Right cardiac atrium (tissue), 5 donors: ENCODE data around the gene C22orf23. TPM values are rescaled to one million over a fixed set of nuclear protein-coding genes. Genes with fewer than 3 reads are reported as not detected.
"Not testable (repeated sequence)": the region's sequence is repeated elsewhere in the genome, so short reads cannot be mapped to it uniquely, and the experiment has no call there.

Experiments used
- ATAC-seq, 2 donors: fragments of 200-7000 bp; cut with Tn5 transposase; one replicate each; pipeline versions ENCODE4 v1.8.0 to v1.9.1; 2020; ENCODE audit warnings: moderate library complexity in 2 of 2, mild to moderate bottlenecking in 1 of 2
- DNase-seq, 3 donors: peaks; one replicate each; pipeline ENCODE4 v3.0.0-alpha.2; 2020
- H3K27ac ChIP-seq: one replicate; pipeline ENCODE4 v1.5.1; 2013; ENCODE audit warnings: mild to moderate bottlenecking, low read length, control low read depth, moderate library complexity
- H3K27me3 ChIP-seq: one replicate; pipeline ENCODE4 v1.6.1; 2013; ENCODE audit not compliant: control insufficient read depth, insufficient read depth
- H3K4me1 ChIP-seq: one replicate; pipeline ENCODE4 v1.6.1; 2013; ENCODE audit warnings: low read length; ENCODE audit not compliant: control insufficient read depth, insufficient read depth
- H3K4me3 ChIP-seq: one replicate; pipeline ENCODE4 v1.5.1; 2013; ENCODE audit warnings: low read length, control low read depth
- H3K9me3 ChIP-seq: one replicate; pipeline ENCODE4 v1.6.1; 2013; ENCODE audit warnings: low read length; ENCODE audit not compliant: control insufficient read depth
- WGBS: extraction: QIAGEN DNeasy Blood & Tissue Kit; methylation state at CpG from one replicate; pipeline ENCODE4 v1.1.7; 2013; 5-methylcytosine and 5-hydroxymethylcytosine counted together
- intact Hi-C, 4 donors: fragments of 100-400 bp; cut with DNase I; formaldehyde crosslinking; loops; one replicate each; pipeline versions ENCODE4 v1.11.0 to v1.14.0; 2022 to 2023
- polyA plus RNA-seq: library from polyadenylated mRNA; stranded (reverse); fragments of 200-250 nt; gene quantifications from one replicate; pipeline ENCODE4 v1.2.3, GENCODE V29; 2013
- total RNA-seq, 4 donors: library from RNA; stranded (reverse); fragmentation: NEBNext Ultra II Directional; extraction: Animal tissue kit (Norgen Biotek cat#: 25700); gene quantifications; one replicate each; pipeline ENCODE4 v1.2.1, GENCODE V29; 2021
- donor health status: healthy with polysubstance abuse.
- donor health status: DM: no; HTN: yes; CAD: no.
- donor health status: DM: no; HTN: no; CAD: no.
- donor health status: DM: no; HTN: yes; CAD: no; lungs with severe emphysema.
- donor health status: DM: yes; HTN: yes; CAD: no.

The C22orf23 gene
- total and polyA plus RNA-seq, 5 donors, result 0.19 to 0.54 (median 0.34) TPM

GRCh38 chr22:37981282-37982011 is 28.0 kb upstream of the C22orf23 start:
- peak; percentile 10 to 18 for ATAC-seq
- no peak overlapping the region for H3K4me3 ChIP-seq
- intact Hi-C loops, result no loop called here

DNA sequence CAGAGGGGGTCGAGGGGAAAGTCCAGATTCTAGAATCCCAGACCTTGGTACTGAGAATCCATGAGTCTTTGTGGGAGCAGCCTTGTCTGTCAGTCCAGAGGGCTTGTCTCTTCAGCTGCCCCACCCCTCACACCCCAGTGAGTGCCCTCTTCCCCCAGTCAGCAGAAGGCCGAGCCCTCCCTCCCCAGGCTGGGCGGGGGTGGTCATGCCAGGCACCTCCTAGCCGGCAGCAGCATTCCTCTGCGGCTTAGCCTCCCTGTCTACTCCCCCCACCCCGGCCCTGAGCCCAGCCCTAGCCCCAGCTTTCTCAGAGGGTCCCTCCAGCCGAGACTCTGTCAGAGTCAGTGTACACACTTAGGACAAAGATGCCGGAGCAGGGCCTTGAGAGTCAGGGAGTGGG is 26.4 kb upstream of the C22orf23 start:
- peak in 2 of 3 donors; percentile 41 to 61 for DNase-seq
- ATAC-seq, result no peak
- no peak overlapping the region for H3K4me3 ChIP-seq
- H3K27me3 ChIP-seq, result no peaks in the 10 kb centered on the region
- H3K9me3 ChIP-seq, result no peaks in the 10 kb centered on the region
- intact Hi-C loops, result no loop called here
- no peak overlapping the region for H3K27ac ChIP-seq
- peaks cover 2% of the 10 kb centered on the region for H3K4me1 ChIP-seq
- WGBS, result 78% methylated on average over 8 of the region's 8 CpGs

More at GRCh38 chr22:37981282-37982011, 28.0 kb upstream of the C22orf23 start:
- H3K27ac ChIP-seq, result no peak overlapping the region
- H3K27me3 ChIP-seq, result no peaks in the 10 kb centered on the region
- peak in 1 of 3 donors; percentile 60 for DNase-seq
- WGBS, result 76% methylated on average over 6 of the region's 6 CpGs
- H3K4me1 ChIP-seq, result peaks cover 2% of the 10 kb centered on the region
- no peaks in the 10 kb centered on the region for H3K9me3 ChIP-seq

DNA sequence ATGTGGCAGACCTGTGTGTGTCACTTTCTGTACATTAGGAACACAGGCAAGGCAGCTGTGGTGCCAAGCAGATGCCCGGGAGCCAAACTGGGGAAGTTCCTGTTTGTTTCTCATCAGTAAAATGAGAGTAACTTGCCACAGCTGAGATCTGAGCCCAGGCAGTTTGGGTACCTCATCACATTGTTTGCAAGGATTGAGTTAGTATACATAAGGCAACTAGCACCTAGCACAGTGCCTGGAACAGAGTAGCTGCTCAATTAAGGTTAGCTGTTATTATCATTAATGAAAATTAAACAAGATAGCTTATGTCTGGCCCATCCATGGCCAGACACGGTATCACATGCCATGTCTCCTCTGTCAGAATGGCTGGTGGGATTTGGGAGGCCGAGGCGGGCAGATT is 23.1 kb upstream of the C22orf23 start:
- Histone ChIP-seq H3K27me3 (no peaks in the 10 kb centered on the region), H3K9me3 (no peaks in the 10 kb centered on the region), H3K4me3 (no peak overlapping the region), H3K4me1 (peaks cover 2% of the 10 kb centered on the region), H3K27ac (no peak overlapping the region)
- intact Hi-C loops, result no loop called here
- no peak for ATAC-seq
- no peak for DNase-seq
- WGBS, result 94% methylated on average over 4 of the region's 4 CpGs

DNA sequence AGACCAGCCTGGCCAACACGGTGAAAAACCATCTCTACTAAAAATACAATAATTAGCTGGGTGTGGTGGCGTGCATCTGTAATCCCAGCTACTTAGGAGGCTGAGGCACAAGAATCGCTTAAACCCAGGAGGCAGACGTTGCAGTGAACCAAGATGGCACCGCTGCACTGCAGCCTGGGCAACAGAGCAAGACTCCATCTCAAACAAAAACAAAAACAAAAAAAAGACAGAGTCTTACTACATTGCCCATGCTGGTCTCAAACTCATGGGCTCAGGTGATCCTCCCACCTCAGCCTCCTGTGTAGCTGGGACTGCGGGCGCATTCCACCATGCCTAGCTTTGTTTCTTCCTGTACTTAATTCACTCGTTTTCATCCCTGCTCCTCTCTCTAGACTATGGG is 22.6 kb upstream of the C22orf23 start:
- intact Hi-C loops, H3K27ac ChIP-seq, ATAC-seq, H3K4me1 ChIP-seq, H3K4me3 ChIP-seq, H3K9me3 ChIP-seq, H3K27me3 ChIP-seq: not testable (repeated sequence)
- WGBS, result 87% methylated on average over 8 of the region's 8 CpGs
- peak in 1 of 3 donors; percentile 1 for DNase-seq

GRCh38 chr22:37975153-37975552 is 21.8 kb upstream of the C22orf23 start:
- WGBS, result 81% methylated on average over 2 of the region's 2 CpGs
- no peaks in the 10 kb centered on the region for H3K9me3 ChIP-seq
- H3K4me1 ChIP-seq, result no peaks in the 10 kb centered on the region
- H3K27me3 ChIP-seq, result no peaks in the 10 kb centered on the region
- ATAC-seq (no peak), DNase-seq (no peak)
- no peak overlapping the region for H3K4me3 ChIP-seq
- intact Hi-C loops, result no loop called here
- no peak overlapping the region for H3K27ac ChIP-seq

GRCh38 chr22:37973271-37974170 is 20.1 kb upstream of the C22orf23 start:
- ATAC-seq, result peak; percentile 20 to 25
- Histone ChIP-seq H3K27me3 (no peaks in the 10 kb centered on the region), H3K4me3 (no peak overlapping the region), H3K4me1 (no peaks in the 10 kb centered on the region), H3K9me3 (no peaks in the 10 kb centered on the region), H3K27ac (no peak overlapping the region)
- intact Hi-C loops, result no loop called here
- WGBS, result 91% methylated on average over 33 of the region's 33 CpGs
- peak in 2 of 3 donors; percentile 48 to 55 for DNase-seq

DNA sequence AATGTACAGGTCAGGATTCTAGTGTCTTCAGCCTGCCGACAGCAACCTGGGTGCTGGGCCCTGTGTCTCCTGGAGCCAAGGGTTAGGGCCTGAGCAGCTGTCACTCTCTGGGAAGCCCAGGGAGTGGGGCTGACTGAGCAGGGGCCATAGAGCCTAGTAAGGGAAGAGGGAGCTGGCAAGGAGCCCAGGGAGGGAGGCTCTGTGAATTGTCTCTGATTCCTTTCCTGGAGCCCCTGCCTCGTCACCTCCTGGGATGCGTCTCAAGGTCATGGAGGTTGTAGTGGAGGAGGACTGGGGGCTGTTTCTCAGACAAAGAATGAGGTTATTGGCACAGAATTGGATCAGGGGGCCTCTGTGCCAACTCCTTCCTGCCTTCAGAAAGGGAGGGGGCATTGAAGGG is 19.1 kb upstream of the C22orf23 start:
- intact Hi-C loops, result no loop called here
- Histone ChIP-seq H3K27ac (no peak overlapping the region), H3K27me3 (no peaks in the 10 kb centered on the region), H3K4me1 (no peaks in the 10 kb centered on the region), H3K9me3 (no peaks in the 10 kb centered on the region), H3K4me3 (no peak overlapping the region)
- DNase-seq, result peak in 1 of 3 donors; percentile 27
- 40% methylated on average over 3 of the region's 3 CpGs for WGBS
- no peak for ATAC-seq

GRCh38 chr22:37971475-37972434 is 18.4 kb upstream of the C22orf23 start:
- H3K4me1 ChIP-seq, result no peaks in the 10 kb centered on the region
- intact Hi-C loops, result no loop called here
- 74% methylated on average over 7 of the region's 7 CpGs for WGBS

DNA sequence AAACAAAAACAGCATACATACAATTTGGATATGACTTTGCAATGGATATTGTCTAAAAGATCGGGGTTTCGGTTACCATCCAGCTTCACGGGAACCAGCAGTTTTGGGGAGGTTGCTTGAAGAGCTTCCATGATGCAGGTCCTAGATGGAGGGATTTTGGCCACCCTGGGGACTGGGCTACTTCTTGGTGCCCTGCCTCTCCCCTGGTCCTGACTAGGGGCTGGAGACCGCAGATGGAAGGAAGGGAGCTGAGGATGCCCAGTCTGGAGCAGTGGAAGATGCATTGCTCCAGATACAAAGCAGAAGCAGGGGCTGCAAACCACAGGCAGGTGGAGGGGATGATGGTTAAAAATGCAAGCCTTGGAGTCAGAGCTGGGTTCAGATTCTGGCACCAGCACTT is 17.5 kb upstream of the C22orf23 start:
- intact Hi-C loops, result no loop called here
- ATAC-seq (no peak), DNase-seq (peak in 1 of 3 donors; percentile 11)
- H3K27ac ChIP-seq, result no peak overlapping the region
- no peaks in the 10 kb centered on the region for H3K27me3 ChIP-seq
- no peaks in the 10 kb centered on the region for H3K9me3 ChIP-seq
- H3K4me1 ChIP-seq, result peaks cover 3% of the 10 kb centered on the region
- no peak overlapping the region for H3K4me3 ChIP-seq
- WGBS, result 96% methylated on average over 4 of the region's 4 CpGs

More at GRCh38 chr22:37971475-37972434, 18.4 kb upstream of the C22orf23 start:
- Histone ChIP-seq H3K27ac (no peak overlapping the region), H3K9me3 (no peaks in the 10 kb centered on the region), H3K27me3 (no peaks in the 10 kb centered on the region), H3K4me3 (no peak overlapping the region)
- DNase-seq (peak in 2 of 3 donors; percentile 14 to 20), ATAC-seq (no peak)

- DNase-seq (peak in 2 of 3 donors; percentile 2 to 38), ATAC-seq (no peak)
- H3K4me1 ChIP-seq, result peaks cover 3% of the 10 kb centered on the region
- H3K27me3 ChIP-seq, result no peaks in the 10 kb centered on the region
- 85% methylated on average over 5 of the region's 5 CpGs for WGBS
- no peaks in the 10 kb centered on the region for H3K9me3 ChIP-seq
- H3K27ac ChIP-seq, result no peak overlapping the region
- intact Hi-C loops, result loop anchor here in 2 of 4 donors (5.0 to 10.0 kb wide), 2 partner anchors 141 to 154 kb away; no protein-coding TSS in a partner anchor
- no peak overlapping the region for H3K4me3 ChIP-seq
Measured at GRCh38 chr22:37968452-37969251, 15.3 kb upstream of the C22orf23 start.
